Thymus (tissue), 11 donors: ENCODE data around the gene TMEM225B. TPM values are rescaled to one million over a fixed set of nuclear protein-coding genes. Genes with fewer than 3 reads are reported as not detected.

Experiments
- DNase-seq, 9 donors: peaks; one replicate each; pipeline ENCODE4 v3.0.0-alpha.2; 2013; ENCODE audit warnings: low spot score in 9 of 9, low read depth in 6 of 9, missing footprints in 1 of 9
- H3K27ac ChIP-seq, 2 donors: one replicate each; pipeline ENCODE4 v1.5.1; 2013; ENCODE audit warnings: control low read depth in 1 of 2, low read depth in 1 of 2, low read length in 1 of 2, mild to moderate bottlenecking in 1 of 2, moderate library complexity in 1 of 2
- H3K27me3 ChIP-seq, 2 donors: one replicate each; pipeline ENCODE4 v1.5.1; 2013; ENCODE audit warnings: low read length in 1 of 2; ENCODE audit not compliant: control insufficient read depth in 2 of 2, insufficient read depth in 1 of 2
- H3K36me3 ChIP-seq, 2 donors: one replicate each; pipeline ENCODE4 v1.5.1; 2013; ENCODE audit warnings: low read length in 1 of 2, mild to moderate bottlenecking in 1 of 2, moderate library complexity in 1 of 2; ENCODE audit not compliant: control insufficient read depth in 2 of 2, insufficient read depth in 2 of 2
- H3K4me1 ChIP-seq, 2 donors: one replicate each; pipeline ENCODE4 v1.5.1; 2013; ENCODE audit warnings: low read length in 2 of 2; ENCODE audit not compliant: control insufficient read depth in 2 of 2, insufficient read depth in 2 of 2
- H3K4me3 ChIP-seq, 2 donors: one replicate each; pipeline ENCODE4 v1.5.1; 2013; ENCODE audit warnings: low read length in 2 of 2, control low read depth in 1 of 2, mild to moderate bottlenecking in 1 of 2
- H3K9me3 ChIP-seq, 2 donors: one replicate each; pipeline ENCODE4 v1.5.1; 2013; ENCODE audit warnings: low read length in 1 of 2, mild to moderate bottlenecking in 1 of 2; ENCODE audit not compliant: control insufficient read depth in 2 of 2, insufficient read depth in 1 of 2
- WGBS: extraction: QIAGEN DNeasy Blood & Tissue Kit; methylation state at CpG from one replicate; pipeline ENCODE4 v1.1.7; 2013; 5-methylcytosine and 5-hydroxymethylcytosine counted together
- polyA plus RNA-seq: library from polyadenylated mRNA; stranded (reverse); fragments of 200-250 nt; gene quantifications from one replicate; pipeline ENCODE4 v1.2.3, GENCODE V29; 2013
- total RNA-seq: library from RNA; stranded (reverse); fragments of 120-200 nt; gene quantifications from one replicate; pipeline ENCODE4 v1.2.4, GENCODE V29; 2013
- donor health status: healthy.

The TMEM225B gene
- total and polyA plus RNA-seq, 2 donors, result 1.5 to 2.8 TPM

DNA sequence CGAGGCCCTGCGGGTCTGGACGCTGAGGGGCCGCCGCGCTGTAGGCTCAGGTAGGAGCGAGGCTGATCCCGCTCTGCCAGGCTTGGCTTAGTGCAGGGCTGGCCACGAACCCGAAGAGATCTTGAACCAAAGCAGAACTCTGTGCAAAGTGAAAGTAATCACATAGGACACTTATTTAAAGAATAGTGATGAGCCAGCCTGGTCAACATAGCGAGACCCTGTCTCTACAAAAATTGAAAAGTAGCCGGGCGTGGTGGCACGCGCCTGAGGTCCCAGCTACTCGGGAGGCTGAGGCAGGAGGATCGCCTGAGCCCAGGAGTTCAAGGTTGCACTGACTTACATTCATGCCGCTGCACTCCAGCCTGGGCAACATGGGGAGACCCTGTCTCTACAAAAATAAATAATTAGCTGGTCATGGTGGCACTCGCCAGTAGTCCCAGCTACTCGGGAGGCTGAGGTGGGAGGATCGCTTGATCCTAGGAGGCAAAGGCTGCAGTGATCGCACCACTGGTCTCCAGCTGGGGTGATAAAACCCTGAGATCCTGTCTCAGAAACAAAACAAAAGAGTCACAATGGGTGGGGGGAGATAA, 19.2 kb downstream of the TMEM225B start:
- peaks cover 11 to 18% of the 10 kb centered on the region in 2 donors for H3K4me1 ChIP-seq
- peak overlapping the region; percentile 73 to 79 for H3K27ac ChIP-seq
- WGBS, result 21% methylated on average over 22 of the region's 22 CpGs
- peaks cover 31 to 40% of the 10 kb centered on the region in 2 donors for H3K36me3 ChIP-seq
- H3K4me3 ChIP-seq, result peak overlapping the region; percentile 84 to 91
- H3K9me3 ChIP-seq, result no peaks in the 10 kb centered on the region
- no peaks in the 10 kb centered on the region for H3K27me3 ChIP-seq
- no peak for DNase-seq

- Histone ChIP-seq H3K9me3 (no peaks in the 10 kb centered on the region), H3K4me1 (peaks cover 21 to 31% of the 10 kb centered on the region in 2 donors), H3K4me3 (no peak overlapping the region), H3K36me3 (peaks cover 44 to 55% of the 10 kb centered on the region in 2 donors), H3K27me3 (no peaks in the 10 kb centered on the region), H3K27ac (no peak overlapping the region)
- DNase-seq, result no peak
- 99% methylated on average over 3 of the region's 3 CpGs for WGBS
Observed at GRCh38 chr7:99618726-99619125, 20.7 kb downstream of the TMEM225B start.

- H3K9me3 ChIP-seq, result no peaks in the 10 kb centered on the region
- peaks cover 29 to 40% of the 10 kb centered on the region in 2 donors for H3K4me1 ChIP-seq
- peaks cover 47 to 64% of the 10 kb centered on the region in 2 donors for H3K36me3 ChIP-seq
- H3K27ac ChIP-seq, result no peak overlapping the region
- no peaks in the 10 kb centered on the region for H3K27me3 ChIP-seq
- no peak for DNase-seq
- H3K4me3 ChIP-seq, result no peak overlapping the region
- WGBS, result 96% methylated on average over 18 of the region's 18 CpGs
Observed at GRCh38 chr7:99619571-99620130, 21.6 kb downstream of the TMEM225B start.

GRCh38 chr7:99621271-99621670, 23.2 kb downstream of the TMEM225B start:
- no peaks in the 10 kb centered on the region for H3K9me3 ChIP-seq
- no peaks in the 10 kb centered on the region for H3K27me3 ChIP-seq
- peaks cover 33 to 46% of the 10 kb centered on the region in 2 donors for H3K4me1 ChIP-seq
- 97% methylated on average over 5 of the region's 5 CpGs for WGBS
- H3K4me3 ChIP-seq, result no peak overlapping the region
- H3K27ac ChIP-seq, result peak overlapping the region in 1 of 2 donors; percentile 3
- H3K36me3 ChIP-seq, result peaks cover 63 to 80% of the 10 kb centered on the region in 2 donors
- no peak for DNase-seq

DNA sequence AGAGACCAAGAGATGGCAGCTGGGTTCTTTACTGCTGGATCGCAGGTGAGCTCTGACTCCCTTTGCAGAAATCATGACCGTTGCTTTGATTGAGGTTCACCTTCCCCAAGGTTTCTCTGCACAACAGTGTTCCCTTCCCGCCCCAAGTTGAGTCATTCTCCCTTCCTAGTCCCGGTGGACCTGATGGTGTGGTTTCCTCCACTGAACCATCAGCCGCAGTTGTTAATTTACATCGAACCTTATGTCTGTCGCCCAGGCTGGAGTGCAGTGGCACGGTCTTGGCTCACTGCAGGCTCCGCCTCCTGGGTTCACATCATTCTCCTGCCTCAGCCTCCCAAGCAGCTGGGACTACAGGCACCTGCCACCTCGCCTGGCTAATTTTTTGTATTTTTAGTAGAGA, 24.5 kb downstream of the TMEM225B start:
- Histone ChIP-seq H3K36me3 (peaks cover 68 to 92% of the 10 kb centered on the region in 2 donors), H3K9me3 (no peaks in the 10 kb centered on the region), H3K27ac (peak overlapping the region; percentile 14 to 47), H3K4me3 (no peak overlapping the region), H3K27me3 (no peaks in the 10 kb centered on the region), H3K4me1 (peaks cover 28 to 38% of the 10 kb centered on the region in 2 donors)
- WGBS, result 98% methylated on average over 10 of the region's 10 CpGs
- no peak for DNase-seq

DNA sequence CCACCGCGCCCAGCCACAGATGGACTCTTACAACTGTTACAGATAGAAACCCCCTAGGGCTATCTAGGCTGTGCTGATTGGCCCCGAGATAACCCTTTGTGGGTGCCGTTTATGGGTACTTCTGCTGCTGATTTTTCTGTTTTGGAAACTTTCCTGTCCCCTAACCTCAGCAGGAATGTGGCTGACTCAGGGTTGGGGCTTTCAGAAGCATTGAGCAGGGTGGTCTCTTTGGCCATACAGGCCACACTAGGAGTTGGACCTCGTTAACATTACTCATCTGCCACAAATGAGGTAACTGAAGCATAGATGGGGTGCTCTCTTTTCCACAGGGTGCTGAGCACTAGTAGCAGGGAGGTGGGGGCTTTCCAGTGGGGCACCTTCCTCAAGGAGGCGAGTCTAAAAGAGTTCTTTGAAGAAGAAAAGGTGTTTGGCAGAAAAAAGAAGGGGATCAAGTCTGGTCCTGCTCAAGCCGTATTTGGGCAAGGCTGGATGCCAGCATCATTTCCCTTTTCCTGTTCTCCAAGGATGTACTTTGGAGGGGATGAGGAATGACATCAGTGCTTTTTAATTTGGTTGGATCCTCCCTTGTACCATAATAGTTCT, 25.1 kb downstream of the TMEM225B start:
- Histone ChIP-seq H3K4me3 (no peak overlapping the region), H3K36me3 (peaks cover 68 to 95% of the 10 kb centered on the region in 2 donors), H3K27me3 (no peaks in the 10 kb centered on the region), H3K27ac (peak overlapping the region; percentile 84 to 96), H3K9me3 (no peaks in the 10 kb centered on the region), H3K4me1 (peaks cover 24 to 34% of the 10 kb centered on the region in 2 donors)
- DNase-seq, result no peak
- 88% methylated on average over 7 of the region's 7 CpGs for WGBS

DNA sequence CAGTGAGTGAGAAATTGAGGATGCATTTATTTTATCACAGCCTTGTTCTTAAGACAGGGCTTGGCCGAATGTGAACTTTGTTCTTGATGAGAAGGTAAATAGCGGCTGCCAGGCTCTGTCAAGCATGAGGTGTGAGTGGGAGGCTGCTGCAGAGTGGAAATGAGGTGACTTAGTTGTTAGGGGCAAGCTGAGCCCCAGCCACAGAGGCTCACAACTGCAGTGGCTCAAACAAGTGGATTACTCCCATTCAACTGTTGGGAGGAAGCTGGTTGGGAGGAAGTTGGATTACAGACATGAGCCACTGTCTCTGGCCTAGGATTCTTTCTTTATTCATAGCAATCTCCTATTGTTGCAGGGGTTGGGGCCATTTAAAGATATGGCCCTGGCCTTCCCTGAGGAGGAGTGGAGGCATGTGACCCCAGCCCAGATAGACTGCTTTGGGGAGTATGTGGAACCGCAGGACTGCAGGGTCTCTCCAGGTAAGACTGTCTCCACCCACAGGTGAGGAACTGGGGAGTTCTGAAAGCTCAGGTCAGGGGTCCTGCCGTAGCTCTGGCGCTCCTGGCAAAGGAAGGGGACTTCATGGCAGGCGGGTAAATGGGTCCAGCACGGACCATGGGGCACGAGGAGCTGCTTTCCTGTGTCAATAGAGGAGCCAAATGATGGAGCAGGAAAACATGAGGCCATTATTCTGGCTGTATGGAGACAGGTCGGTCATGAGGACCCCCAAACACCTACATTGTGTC, 25.8 kb downstream of the TMEM225B start:
- no peaks in the 10 kb centered on the region for H3K27me3 ChIP-seq
- H3K36me3 ChIP-seq, result peaks cover 70 to 97% of the 10 kb centered on the region in 2 donors
- peak in 4 of 9 donors; percentile 28 to 68 (median 33) for DNase-seq
- WGBS, result 80% methylated on average over 9 of the region's 9 CpGs
- H3K4me1 ChIP-seq, result peaks cover 24 to 34% of the 10 kb centered on the region in 2 donors
- no peaks in the 10 kb centered on the region for H3K9me3 ChIP-seq
- peak overlapping the region; percentile 84 to 96 for H3K27ac ChIP-seq
- peak overlapping the region; percentile 9 to 28 for H3K4me3 ChIP-seq

DNA sequence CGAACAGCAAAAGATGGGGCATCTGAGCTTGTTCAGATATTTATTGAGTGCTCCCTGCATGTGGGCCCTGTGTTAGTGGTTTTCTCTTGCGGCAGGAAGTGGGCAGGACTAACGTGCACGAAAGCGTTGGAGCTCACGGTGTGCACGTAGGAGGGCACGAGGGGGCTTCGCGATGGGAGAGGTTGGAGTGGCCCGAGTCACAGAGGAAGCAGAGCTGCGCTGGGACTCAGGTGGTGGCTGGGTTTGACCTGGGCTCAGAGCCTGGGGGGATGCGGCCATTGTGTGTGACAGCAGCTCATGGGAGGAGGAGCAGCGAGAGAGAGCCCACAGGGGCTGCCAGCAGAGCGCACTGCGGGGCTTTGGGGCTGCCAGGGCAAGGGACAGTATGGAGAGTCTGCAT, 26.4 kb downstream of the TMEM225B start:
- Histone ChIP-seq H3K4me3 (peak overlapping the region; percentile 9 to 28), H3K9me3 (no peaks in the 10 kb centered on the region), H3K36me3 (peaks cover 75 to 97% of the 10 kb centered on the region in 2 donors), H3K27me3 (no peaks in the 10 kb centered on the region), H3K27ac (peak overlapping the region; percentile 84 to 96), H3K4me1 (peaks cover 24 to 34% of the 10 kb centered on the region in 2 donors)
- peak; percentile 62 to 94 (median 80) for DNase-seq
- WGBS, result 15% methylated on average over 16 of the region's 16 CpGs

DNA sequence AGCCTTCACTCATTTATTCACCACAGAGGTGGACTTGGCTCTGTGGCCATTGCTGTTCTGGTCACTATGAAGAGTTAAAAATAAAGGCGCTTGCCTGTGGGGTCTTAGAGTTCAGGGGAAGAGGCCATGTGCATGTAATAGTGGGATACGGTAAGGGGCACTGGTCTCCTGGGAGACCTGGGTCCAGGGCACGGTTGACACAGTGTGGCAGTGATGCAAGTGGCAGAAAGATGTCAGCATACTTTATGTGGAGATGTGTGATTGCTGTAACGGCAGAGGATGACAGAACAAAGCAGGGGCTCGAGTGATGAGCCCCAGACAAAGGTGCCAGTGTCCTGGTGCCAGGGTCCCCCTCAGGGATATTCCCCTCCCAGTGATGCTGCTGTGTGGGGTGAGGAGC, 27.3 kb downstream of the TMEM225B start:
- 93% methylated on average over 5 of the region's 5 CpGs for WGBS

More for the DNA sequence above, 27.3 kb downstream of the TMEM225B start:
- Histone ChIP-seq H3K4me3 (no peak overlapping the region), H3K4me1 (peaks cover 24 to 34% of the 10 kb centered on the region in 2 donors), H3K27me3 (no peaks in the 10 kb centered on the region), H3K9me3 (no peaks in the 10 kb centered on the region), H3K36me3 (peaks cover 75 to 97% of the 10 kb centered on the region in 2 donors), H3K27ac (peak overlapping the region; percentile 84 to 96)
- no peak for DNase-seq
